Activated naive CD4-positive, alpha-beta T cell treated with anti-CD3 and anti-CD28 coated beads, Interleukin-2, amount 10 ng/mL, durations not matched to agents 7 days and 5 days (primary cell): Measurements from ENCODE around the gene TPO.
A peak's percentile ranks its signal among the peaks of the same experiment; 100 is the strongest.
"Not testable (repeated sequence)": the region's sequence is repeated elsewhere in the genome, so short reads cannot be mapped to it uniquely, and the experiment has no call there.

Experiments
- CTCF ChIA-PET: fragments of 350-600 bp; sonication (Branson Sonifier 250); formaldehyde crosslinking; loops from one replicate; lab custom pipeline; 2021; ENCODE audit warnings: antibody characterized with exemption; lab: Charles Lee
- DNase-seq: peaks from one replicate; pipeline ENCODE4 v3.0.0-alpha.2; 2020
- H3K27ac Mint-ChIP-seq: one replicate; pipeline ENCODE4 v1.8.0; 2021; ENCODE audit warnings: mild to moderate bottlenecking, moderate library complexity, mixed read lengths
- H3K27me3 Mint-ChIP-seq: one replicate; pipeline ENCODE4 v1.8.0; 2021; ENCODE audit warnings: mild to moderate bottlenecking, mixed read lengths
- H3K36me3 Mint-ChIP-seq: one replicate; pipeline ENCODE4 v1.8.0; 2021; ENCODE audit warnings: mixed read lengths
- H3K4me1 Mint-ChIP-seq: one replicate; pipeline ENCODE4 v1.8.0; 2021; ENCODE audit warnings: mixed read lengths
- H3K4me3 Mint-ChIP-seq: one replicate; pipeline ENCODE4 v1.8.0; 2021; ENCODE audit warnings: mild to moderate bottlenecking, moderate library complexity, mixed read lengths
- H3K9me3 Mint-ChIP-seq: one replicate; pipeline ENCODE4 v1.8.0; 2021; ENCODE audit warnings: mixed read lengths

The TPO gene

DNA sequence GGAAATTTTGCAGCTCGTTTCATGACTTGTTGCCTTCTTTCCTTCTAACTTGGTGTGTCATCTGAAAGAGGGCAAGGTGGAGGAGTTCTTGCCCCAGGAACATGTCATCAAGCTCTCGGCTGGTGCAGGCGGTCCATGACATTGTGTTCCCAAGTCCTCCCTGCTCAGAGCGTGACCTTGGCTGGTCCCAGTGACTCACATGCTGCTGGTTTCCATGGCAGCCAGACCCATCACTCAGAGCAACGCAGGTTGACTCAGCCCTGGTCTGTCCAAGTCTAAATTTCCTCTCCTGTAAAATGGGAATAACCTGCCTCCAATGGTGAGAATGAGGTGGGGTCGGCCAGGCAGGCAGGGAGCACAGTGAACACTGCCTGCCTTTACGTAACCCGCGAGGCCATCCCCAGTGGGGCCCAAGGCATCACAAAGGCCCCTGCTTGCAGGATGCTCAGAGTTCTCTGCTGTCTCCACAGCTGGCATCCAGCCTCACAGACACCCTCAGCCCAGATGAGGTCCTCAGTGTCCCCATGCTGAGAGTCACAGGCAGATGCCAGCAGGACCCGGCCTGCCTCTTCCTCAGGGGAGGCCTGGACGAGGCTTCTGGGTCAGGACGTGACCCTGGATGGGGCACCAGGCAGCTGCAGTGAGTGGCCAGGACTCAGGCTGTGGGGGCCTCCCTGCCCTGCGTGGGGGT is 143.7 kb downstream of the TPO start:
- H3K9me3 Mint-ChIP-seq: no peaks in the 10 kb centered on the region
- DNase-seq: no peak
- H3K4me1 Mint-ChIP-seq: no peaks in the 10 kb centered on the region
- H3K27ac Mint-ChIP-seq: no peak overlapping the region
- CTCF ChIA-PET: no interaction called here
- H3K36me3 Mint-ChIP-seq: no peaks in the 10 kb centered on the region
- no peak overlapping the region for H3K4me3 Mint-ChIP-seq
- H3K27me3 Mint-ChIP-seq: no peaks in the 10 kb centered on the region

DNA sequence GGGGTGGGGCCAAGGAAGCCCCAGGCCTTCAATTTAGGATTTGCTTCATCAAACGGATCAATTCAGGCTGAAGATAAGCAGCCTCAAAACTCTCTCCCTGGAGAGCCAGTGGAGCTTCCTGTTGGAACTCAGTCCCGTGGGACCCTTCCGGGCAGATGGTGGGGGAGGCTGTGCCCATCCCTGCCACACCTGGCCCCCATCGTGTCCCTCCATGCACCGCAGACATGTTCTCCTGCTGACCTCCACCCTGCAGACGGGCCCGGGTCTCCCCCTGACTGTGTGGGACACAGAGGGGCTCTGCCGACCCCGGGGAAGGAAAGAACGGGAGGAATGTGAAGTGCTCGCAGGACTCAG is 144.2 kb downstream of the TPO start:
- H3K27me3 Mint-ChIP-seq: no peaks in the 10 kb centered on the region
- CTCF ChIA-PET: no interaction called here
- no peak overlapping the region for H3K27ac Mint-ChIP-seq
- H3K9me3 Mint-ChIP-seq: no peaks in the 10 kb centered on the region
- DNase-seq: no peak
- no peaks in the 10 kb centered on the region for H3K36me3 Mint-ChIP-seq
- no peak overlapping the region for H3K4me3 Mint-ChIP-seq
- H3K4me1 Mint-ChIP-seq: no peaks in the 10 kb centered on the region

DNA sequence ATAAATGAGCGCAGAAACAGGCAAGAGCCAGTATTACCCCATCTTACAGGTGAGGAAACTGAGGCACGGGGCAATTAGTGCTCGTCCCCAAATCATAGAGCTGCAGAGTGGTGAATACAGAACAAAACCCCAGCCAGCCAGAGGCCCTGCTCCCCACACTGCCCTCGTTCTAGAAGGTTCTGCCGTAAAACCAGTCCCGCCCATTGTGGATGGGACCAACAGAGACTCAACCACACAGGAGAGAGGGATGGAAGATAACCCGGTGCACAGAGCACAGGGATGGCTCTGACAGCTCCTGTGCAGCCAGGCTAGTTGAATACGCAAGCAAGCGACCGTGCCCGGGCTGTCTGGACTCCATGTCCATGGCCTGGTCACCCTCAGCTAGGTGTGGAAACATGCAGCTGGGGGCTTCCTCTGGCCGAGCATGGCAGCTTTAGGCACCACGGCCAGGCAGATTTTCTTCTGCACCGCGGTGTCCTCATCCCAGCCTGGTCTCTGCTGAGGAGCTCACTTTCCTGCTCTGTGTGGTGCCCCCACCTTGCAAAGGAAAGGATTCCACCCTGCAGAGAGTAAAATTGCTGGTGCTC is 146.4 kb downstream of the TPO start:
- CTCF ChIA-PET: no interaction called here
- no peaks in the 10 kb centered on the region for H3K27me3 Mint-ChIP-seq
- no peak for DNase-seq
- no peaks in the 10 kb centered on the region for H3K36me3 Mint-ChIP-seq
- no peak overlapping the region for H3K4me3 Mint-ChIP-seq
- peaks cover 15% of the 10 kb centered on the region for H3K4me1 Mint-ChIP-seq
- no peaks in the 10 kb centered on the region for H3K9me3 Mint-ChIP-seq
- no peak overlapping the region for H3K27ac Mint-ChIP-seq

DNA sequence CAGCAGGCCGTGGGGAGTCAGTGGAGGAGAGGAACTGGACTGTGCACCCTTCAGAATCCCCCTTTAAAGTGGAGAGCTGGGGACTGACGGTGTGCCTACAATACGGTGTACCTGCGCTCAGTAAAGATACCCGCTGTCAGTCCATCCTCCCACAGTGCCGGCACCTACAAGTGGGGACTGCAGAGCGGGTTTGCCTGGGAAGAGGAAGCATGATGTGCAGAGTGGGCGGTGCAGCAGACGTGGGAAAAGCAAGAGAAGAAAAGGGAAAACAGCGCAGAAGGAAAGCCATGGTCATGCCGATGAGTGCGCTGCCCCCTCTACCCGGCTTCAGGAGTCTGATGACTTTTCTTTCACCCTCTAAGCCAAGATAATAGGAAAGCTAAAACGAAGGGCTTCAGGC is 148.0 kb downstream of the TPO start:
- Mint-ChIP-seq H3K27me3 (no peaks in the 10 kb centered on the region), H3K4me3 (no peak overlapping the region), H3K9me3 (peaks cover 5% of the 10 kb centered on the region), H3K4me1 (peaks cover 16% of the 10 kb centered on the region), H3K27ac (no peak overlapping the region), H3K36me3 (no peaks in the 10 kb centered on the region)
- CTCF ChIA-PET: interaction anchor here (0.6 kb wide), 1 partner anchor 13 kb away, joined by 3 read pairs; no protein-coding TSS in a partner anchor
- DNase-seq: no peak

DNA sequence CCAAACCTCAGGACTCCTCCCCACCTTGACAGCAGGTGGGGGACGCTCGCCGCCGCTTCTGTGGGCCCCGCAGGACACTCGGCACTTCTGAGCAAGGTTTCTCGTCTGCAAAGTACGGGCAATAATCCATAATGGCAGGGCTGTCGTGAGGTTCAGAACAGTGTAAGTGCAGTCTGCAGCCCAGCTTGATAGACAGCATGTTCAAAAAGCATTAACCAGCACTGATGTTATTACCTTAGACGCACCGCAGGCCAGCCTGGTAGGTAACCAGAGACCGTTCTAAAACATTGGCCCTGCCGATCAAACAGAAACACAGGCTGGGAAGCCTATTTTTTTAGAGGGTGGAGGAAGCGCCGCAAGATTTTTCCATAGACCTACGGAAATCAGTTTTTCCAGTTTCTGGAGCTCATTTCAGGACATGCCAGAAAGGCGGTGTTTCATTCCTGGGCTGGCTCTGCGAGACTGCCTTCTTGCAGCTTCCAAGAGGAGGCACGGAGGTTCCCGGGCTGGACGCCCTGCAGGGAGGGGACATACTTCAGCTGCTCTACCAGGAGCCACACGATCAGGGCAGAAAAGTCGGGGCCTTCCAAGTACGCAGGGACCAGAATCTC is 148.7 kb downstream of the TPO start:
- CTCF ChIA-PET: interaction anchor here (0.6 kb wide), 1 partner anchor 13 kb away, joined by 3 read pairs; no protein-coding TSS in a partner anchor
- Mint-ChIP-seq H3K9me3 (peaks cover 12% of the 10 kb centered on the region), H3K4me1 (peaks cover 16% of the 10 kb centered on the region), H3K27ac (no peak overlapping the region), H3K27me3 (no peaks in the 10 kb centered on the region), H3K4me3 (no peak overlapping the region), H3K36me3 (no peaks in the 10 kb centered on the region)
- DNase-seq: no peak

DNA sequence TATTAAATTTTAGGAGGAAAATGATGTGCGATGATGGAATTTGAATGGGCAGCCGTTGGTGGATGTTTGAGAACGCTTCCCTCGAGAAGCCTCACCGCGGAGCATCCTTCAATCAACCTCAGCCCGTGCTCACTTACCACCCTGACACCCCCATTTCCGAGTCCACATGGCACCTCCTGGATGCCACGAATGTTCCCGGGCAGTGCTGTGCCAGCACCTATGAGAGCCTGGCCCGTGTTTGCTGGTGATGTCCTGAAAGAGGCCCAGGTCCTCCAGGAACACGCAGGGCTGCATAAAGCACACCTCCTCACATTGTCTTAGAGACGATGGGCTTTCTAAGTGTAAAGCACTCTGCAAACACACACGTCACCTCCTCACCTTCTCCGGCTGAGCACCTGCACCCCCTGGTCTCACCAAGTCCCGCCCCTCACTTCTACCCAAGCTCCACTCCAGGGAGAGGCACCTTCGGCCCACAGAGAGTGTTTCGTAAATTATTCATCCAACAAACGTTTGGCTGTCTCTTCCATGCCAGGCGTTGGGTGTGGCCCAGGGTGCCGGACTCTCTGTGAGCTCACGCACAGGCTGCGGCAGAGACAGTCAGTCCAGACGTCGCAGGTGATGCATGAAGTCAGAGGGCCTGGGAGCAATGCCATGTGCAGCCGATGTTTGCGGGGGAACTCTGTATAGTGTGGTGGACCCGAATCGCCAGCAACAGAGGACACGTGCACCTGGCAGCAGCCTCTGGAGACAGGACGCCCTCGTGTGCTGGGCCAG is 150.0 kb downstream of the TPO start:
- H3K9me3 Mint-ChIP-seq: peaks cover 23% of the 10 kb centered on the region
- CTCF ChIA-PET: interaction anchor here (2.4 kb wide), 1 partner anchor 12 kb away, joined by 5 read pairs; no protein-coding TSS in a partner anchor
- no peak overlapping the region for H3K27ac Mint-ChIP-seq
- H3K4me1 Mint-ChIP-seq: peaks cover 16% of the 10 kb centered on the region
- H3K27me3 Mint-ChIP-seq: no peaks in the 10 kb centered on the region
- no peak overlapping the region for H3K4me3 Mint-ChIP-seq
- no peak for DNase-seq
- peaks cover 1% of the 10 kb centered on the region for H3K36me3 Mint-ChIP-seq

DNA sequence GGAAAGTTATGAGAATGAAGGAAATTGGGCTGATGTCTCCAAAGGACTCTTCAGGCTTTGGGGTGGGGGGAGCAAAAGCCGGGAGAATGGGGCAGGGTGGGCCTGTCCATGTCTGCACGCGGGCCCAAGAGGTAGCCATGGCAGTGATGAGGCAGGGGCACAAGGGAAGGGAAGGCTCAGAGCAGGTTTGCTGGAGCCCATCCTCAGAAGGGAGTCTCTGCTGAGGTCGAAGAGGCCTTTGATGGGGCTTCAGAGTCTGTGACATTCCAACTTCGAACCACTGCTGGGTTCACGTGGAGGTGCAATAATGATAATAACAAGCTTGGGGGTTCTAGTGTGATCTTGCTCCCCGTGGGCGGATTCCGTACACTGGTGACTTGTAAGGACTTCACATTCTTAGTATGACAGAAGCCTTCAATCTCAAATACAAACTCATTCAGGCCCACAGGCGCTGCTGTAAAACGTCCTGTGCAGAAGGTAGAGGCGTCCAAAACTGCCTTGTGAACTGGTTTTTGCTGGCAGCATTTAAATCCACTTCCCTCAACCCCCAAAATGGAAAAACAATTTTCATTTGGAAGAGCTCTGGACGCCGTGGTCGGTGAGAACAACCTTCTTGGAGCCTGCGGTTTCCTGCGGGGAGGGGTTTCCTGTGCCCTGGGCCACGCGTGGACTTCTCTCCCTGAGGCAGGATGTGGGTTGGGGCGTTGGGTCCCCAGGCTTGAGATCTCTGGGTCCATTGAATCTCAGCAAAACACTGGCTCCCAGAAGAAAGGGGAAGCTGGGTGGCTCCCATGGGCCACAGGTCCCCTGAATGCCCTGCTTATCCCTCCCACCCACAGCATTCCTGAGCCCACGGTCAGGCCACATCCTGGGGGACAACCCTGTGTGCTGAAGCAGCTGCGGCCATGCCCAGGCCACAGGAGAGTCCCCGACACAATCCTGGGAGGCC is 151.0 kb downstream of the TPO start:
- peaks cover 1% of the 10 kb centered on the region for H3K36me3 Mint-ChIP-seq
- H3K4me1 Mint-ChIP-seq: peaks cover 16% of the 10 kb centered on the region
- DNase-seq: peak; percentile 62
- H3K27ac Mint-ChIP-seq: no peak overlapping the region
- H3K9me3 Mint-ChIP-seq: peaks cover 25% of the 10 kb centered on the region
- CTCF ChIA-PET: interaction anchor here (2.4 kb wide), 1 partner anchor 13 kb away, joined by 5 read pairs; no protein-coding TSS in a partner anchor
- no peaks in the 10 kb centered on the region for H3K27me3 Mint-ChIP-seq
- H3K4me3 Mint-ChIP-seq: no peak overlapping the region

DNA sequence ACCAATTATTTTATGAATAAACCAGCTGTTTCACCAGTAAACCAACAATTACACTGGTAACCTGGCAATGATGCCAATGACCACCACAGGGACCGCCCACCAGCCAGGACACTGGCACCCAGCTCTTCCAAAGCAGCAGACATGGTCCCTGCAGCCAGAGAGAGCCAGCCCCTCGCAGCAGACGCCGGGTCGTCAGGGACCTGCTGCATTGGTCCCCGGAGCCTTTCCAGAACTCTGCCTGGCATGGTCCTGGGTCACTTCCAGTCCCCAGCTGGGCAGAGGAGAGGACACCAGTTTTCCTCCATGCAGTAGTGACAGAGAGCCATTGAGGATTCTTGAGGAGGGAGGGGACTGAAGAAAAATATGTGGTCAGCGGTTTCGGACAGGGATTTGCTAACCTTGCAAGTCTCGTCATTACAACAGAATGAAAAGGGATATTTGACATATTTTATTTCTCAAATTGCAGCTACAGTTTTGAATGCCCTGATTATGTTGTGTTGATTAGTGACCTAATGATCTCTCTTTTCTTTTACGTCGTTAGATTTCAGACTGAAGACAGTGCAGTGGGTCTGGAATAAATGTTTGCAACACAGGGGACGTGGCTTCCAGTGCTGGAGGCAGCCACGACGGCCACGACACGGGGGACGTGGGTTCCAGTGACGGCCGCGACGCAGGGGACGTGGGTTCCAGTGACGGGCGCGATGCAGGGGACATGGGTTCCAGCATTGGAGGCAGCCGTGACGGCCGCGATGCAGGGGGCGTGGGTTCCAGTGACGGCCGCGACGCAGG is 154.5 kb downstream of the TPO start:
- Mint-ChIP-seq H3K4me3 (no peak overlapping the region), H3K4me1 (peaks cover 16% of the 10 kb centered on the region), H3K27ac (no peak overlapping the region), H3K27me3 (no peaks in the 10 kb centered on the region), H3K9me3 (peaks cover 25% of the 10 kb centered on the region), H3K36me3 (peaks cover 1% of the 10 kb centered on the region)
- CTCF ChIA-PET: no interaction called here
- no peak for DNase-seq

DNA sequence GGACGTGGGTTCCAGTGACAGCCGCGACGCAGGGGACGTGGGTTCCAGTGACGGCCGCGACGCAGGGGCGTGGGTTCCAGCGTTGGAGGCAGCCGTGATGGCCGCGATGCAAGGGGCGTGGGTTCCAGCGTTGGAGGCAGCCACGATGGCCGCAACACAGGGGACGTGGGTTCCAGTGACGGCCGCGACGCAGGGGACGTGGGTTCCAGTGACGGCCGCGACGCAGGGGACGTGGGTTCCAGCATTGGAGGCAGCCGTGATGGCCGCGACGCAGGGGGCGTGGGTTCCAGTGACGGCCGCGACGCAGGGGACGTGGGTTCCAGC is 155.0 kb downstream of the TPO start:
- H3K36me3 Mint-ChIP-seq, H3K4me3 Mint-ChIP-seq, H3K27ac Mint-ChIP-seq, CTCF ChIA-PET, DNase-seq, H3K27me3 Mint-ChIP-seq: not testable (repeated sequence)
- H3K4me1 Mint-ChIP-seq: peaks cover 14% of the 10 kb centered on the region
- H3K9me3 Mint-ChIP-seq: peaks cover 25% of the 10 kb centered on the region

DNA sequence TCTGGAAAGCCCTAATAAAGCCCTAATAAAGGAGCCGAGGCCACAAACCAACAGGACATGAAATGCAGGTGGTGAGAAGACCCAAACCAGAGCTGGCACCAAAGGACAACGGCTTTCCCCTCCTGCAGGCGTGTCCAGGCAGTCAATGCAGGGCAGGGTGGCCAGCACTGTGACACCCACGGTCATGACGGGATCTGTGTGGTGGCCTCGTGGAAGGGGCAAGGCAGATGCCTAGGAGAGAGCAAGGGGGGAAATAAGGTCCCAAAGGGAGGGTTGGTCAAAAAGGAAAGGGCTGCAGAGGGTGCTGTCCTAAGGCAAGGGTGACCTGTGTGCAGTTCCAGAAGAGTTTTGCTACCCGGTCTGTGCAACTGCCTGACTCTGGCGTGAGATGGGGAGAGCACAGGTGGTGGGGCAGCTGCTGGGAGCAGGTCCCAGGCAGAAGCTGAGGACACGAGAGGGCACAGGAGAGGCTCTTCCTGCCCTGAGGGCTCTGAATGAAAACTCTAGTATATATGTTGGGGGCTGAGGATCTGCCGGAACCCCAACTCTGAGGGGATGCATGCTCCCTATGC is 156.7 kb downstream of the TPO start:
- no peak overlapping the region for H3K27ac Mint-ChIP-seq

DNA sequence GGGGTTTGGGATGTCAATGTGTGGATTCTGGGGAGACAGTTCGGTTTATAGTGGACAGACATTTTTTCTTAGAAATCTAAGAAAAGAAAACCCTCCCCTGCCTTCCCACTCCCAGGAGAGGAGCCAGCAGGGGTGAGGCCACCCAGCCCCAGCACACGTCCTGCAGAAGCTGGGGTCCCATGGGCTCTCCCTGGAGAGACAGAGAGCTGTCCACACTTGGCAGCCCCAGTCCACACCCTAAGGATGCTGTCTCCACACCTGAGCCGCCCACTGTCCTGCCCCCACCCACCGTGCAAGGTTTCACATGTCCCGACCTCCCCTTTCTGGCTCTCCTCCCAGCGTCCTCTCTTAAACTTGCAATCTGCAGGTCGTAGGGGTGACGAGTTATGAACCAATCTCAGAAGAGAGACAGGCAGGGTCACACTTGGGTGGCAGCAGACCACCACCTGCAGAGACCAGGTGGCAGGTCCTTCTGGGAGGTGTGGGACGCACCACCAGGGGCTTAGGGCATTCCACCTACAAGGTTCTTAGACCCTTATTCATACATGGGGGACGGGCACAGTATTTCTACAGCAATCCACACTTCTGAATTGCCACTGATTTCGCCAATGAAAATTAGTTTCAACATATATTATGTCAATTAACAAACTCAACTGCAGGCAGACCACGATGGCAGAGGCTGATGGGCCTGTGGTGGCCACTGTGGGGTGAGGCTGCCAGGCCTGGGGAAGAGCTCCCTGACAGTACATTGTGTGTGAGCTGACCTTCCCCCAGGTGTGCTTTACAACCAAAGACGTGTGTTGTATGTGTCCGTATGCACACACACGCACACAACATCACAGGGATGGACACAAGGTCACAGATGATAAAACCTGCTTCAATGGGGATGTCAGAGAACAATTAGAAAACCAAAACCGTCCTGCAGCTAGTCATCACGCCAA is 158.5 kb downstream of the TPO start:
- Mint-ChIP-seq H3K27me3 (peaks cover 17% of the 10 kb centered on the region), H3K27ac (no peak overlapping the region), H3K36me3 (peaks cover 1% of the 10 kb centered on the region), H3K4me3 (no peak overlapping the region), H3K9me3 (peaks cover 15% of the 10 kb centered on the region), H3K4me1 (no peaks in the 10 kb centered on the region)
- DNase-seq: no peak
- CTCF ChIA-PET: no interaction called here

More for the DNA sequence above, 156.7 kb downstream of the TPO start:
- no peak for DNase-seq
- H3K4me3 Mint-ChIP-seq: no peak overlapping the region
- no peaks in the 10 kb centered on the region for H3K4me1 Mint-ChIP-seq
- peaks cover 1% of the 10 kb centered on the region for H3K36me3 Mint-ChIP-seq
- H3K9me3 Mint-ChIP-seq: peaks cover 25% of the 10 kb centered on the region
- CTCF ChIA-PET: no interaction called here
- H3K27me3 Mint-ChIP-seq: peaks cover 12% of the 10 kb centered on the region

DNA sequence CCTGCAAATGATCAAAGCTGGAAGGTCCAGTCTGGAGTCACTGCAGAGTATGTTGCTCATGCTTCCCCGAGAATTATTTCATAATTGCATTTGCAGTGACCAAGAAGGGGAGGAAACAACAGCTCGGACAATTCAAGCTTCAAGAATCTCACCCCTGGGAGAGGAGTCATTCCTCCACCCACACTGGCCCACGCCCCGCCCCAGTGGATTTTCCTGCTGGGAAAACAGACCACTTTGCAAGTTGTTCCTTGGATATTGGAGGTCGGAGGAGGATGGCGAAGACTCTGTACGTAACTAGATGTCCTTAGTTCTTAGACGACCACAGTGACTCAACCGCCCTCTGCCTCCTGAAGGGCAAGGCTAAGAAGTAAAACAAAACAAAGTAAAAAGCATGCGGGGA is 159.4 kb downstream of the TPO start:
- Mint-ChIP-seq H3K4me1 (no peaks in the 10 kb centered on the region), H3K9me3 (peaks cover 6% of the 10 kb centered on the region), H3K36me3 (peaks cover 1% of the 10 kb centered on the region), H3K27ac (no peak overlapping the region), H3K27me3 (peaks cover 17% of the 10 kb centered on the region), H3K4me3 (no peak overlapping the region)
- CTCF ChIA-PET: no interaction called here
- DNase-seq: no peak
